ENCODE measurements around the gene IBSP.

GRCh38 chr4:87855559-87855958, 56.2 kb downstream of the IBSP start:
- TF ChIP-seq CTCF (IDR thresholded peaks at IDR 0.05; ENCODE audit: low read length), result no peak
- TF ChIP-seq EZH2 (IDR thresholded peaks at IDR 0.05; ENCODE audit: borderline replicate concordance, low read length), result no peak
